K562 (cell line): Measurements from ENCODE around the gene SLC29A2. TPM values are rescaled to one million over a fixed set of nuclear protein-coding genes. Genes with fewer than 3 reads are reported as not detected.

Experiments used
- ATAC-seq: fragments of 200-7000 bp; cut with Tn5 transposase; 3 replicates; pipeline ENCODE4 v1.9.1; 2020; ENCODE audit warnings: moderate library complexity
- BruUV-seq: library from RNA; stranded (reverse); fragments of 400-500 nt; replicated peaks from 2 replicates; lab custom pipeline; 2021; lab: Mats Ljungman, UMichigan
- CTCF ChIA-PET: fragments of 300-600 bp; formaldehyde crosslinking; extraction: SDS; loops from one replicate; lab custom pipeline; 2021; ENCODE audit warnings: low intra/inter-chr PET ratio; lab: Yijun Ruan, JAX
- POLR2A ChIA-PET: fragments of 300-600, 350-650 bp; sonication (Branson Sonifier 250); formaldehyde crosslinking; extraction: SDS; loops from one replicate; lab custom pipeline; 2021; ENCODE audit warnings: antibody characterized with exemption, inconsistent platforms; lab: Yijun Ruan, JAX
- DNase-seq, 4 experiments: peaks; one replicate each; pipeline versions ENCODE4 v3.0.0 to v3.0.0-alpha.2; 2011 to 2018; ENCODE audit warnings: low spot score in 3 of 4, mixed read lengths in 3 of 4; ENCODE audit errors: extremely low read depth in 1 of 4
- FAIRE-seq: peaks from 2 replicates; lab custom pipeline; 2011; peaks lifted over from hg19 to GRCh38; lab: Jason Lieb, UNC
- H2AFZ ChIP-seq: 2 replicates; pipeline ENCODE4 v1.6.0; 2011; ENCODE audit warnings: low read depth, low read length, control low read depth, inconsistent platforms
- H3K27ac ChIP-seq: fragments of 200-600 bp; 3 replicates; pipeline ENCODE4 v1.8.0; 2011; ENCODE audit warnings: low read depth, mild to moderate bottlenecking, control low read depth, inconsistent platforms, low read length, moderate library complexity, mixed read lengths; ENCODE audit errors: extremely low read depth
- H3K27me3 ChIP-seq, 2 experiments: fragments of 300-600 bp in 1 of 2; 2 replicates in 1 of 2; 3 replicates in 1 of 2; pipeline versions ENCODE4 v1.6.0 to v1.8.0; 2011; ENCODE audit warnings: inconsistent platforms in 2 of 2, low read length in 2 of 2, mild to moderate bottlenecking in 1 of 2, mixed read lengths in 1 of 2, moderate library complexity in 1 of 2; ENCODE audit not compliant: control insufficient read depth in 2 of 2, insufficient read depth in 2 of 2
- H3K36me3 ChIP-seq: fragments of 300-600 bp; 3 replicates; pipeline ENCODE4 v1.8.0; 2011; ENCODE audit warnings: mild to moderate bottlenecking, low read length, inconsistent platforms; ENCODE audit not compliant: control insufficient read depth, insufficient read depth
- H3K4me1 ChIP-seq, 2 experiments: fragments of 200-600 bp in 1 of 2; replicated peaks in 1 of 2; 2 replicates in 1 of 2; 3 replicates in 1 of 2; pipeline versions ENCODE4 v1.5.1 to v1.8.0; 2011; ENCODE audit warnings: inconsistent platforms in 2 of 2, low read length in 2 of 2, mild to moderate bottlenecking in 1 of 2, mixed read lengths in 1 of 2, moderate library complexity in 1 of 2; ENCODE audit not compliant: control insufficient read depth in 2 of 2, insufficient read depth in 2 of 2
- H3K4me2 ChIP-seq: 2 replicates; pipeline ENCODE4 v1.6.1; 2011; ENCODE audit warnings: low read length, control low read depth, inconsistent platforms, mixed read lengths; ENCODE audit not compliant: insufficient read depth
- H3K4me3 ChIP-seq: fragments of 200-600 bp; sonication (generic), shearing (Covaris generic); 2 replicates; pipeline ENCODE4 v1.5.1; 2016; ENCODE audit warnings: control low read depth, inconsistent platforms
- H3K79me2 ChIP-seq: fragments of 200-600 bp; 3 replicates; pipeline ENCODE4 v1.8.0; 2011; ENCODE audit warnings: low read length, inconsistent platforms; ENCODE audit not compliant: control insufficient read depth, insufficient read depth
- H3K9ac ChIP-seq, 2 experiments: 2 replicates each; pipeline versions ENCODE4 v1.6.0 to v1.6.1; 2011; ENCODE audit warnings: low read depth in 2 of 2, low read length in 2 of 2, control low read depth in 1 of 2, inconsistent platforms in 1 of 2, mild to moderate bottlenecking in 1 of 2, mixed read lengths in 1 of 2; ENCODE audit not compliant: insufficient read depth in 1 of 2
- H3K9me1 ChIP-seq: one replicate; pipeline ENCODE4 v1.6.0; 2011; ENCODE audit warnings: inconsistent platforms, mild to moderate bottlenecking, low read length, moderate library complexity; ENCODE audit not compliant: control insufficient read depth, insufficient read depth
- H3K9me3 ChIP-seq: replicated peaks from 2 replicates; pipeline ENCODE4 v1.5.1; 2011; ENCODE audit warnings: low read depth, low read length, inconsistent platforms; ENCODE audit not compliant: control insufficient read depth, insufficient read depth
- H4K20me1 ChIP-seq: replicated peaks from 2 replicates; pipeline ENCODE4 v1.6.1; 2011; ENCODE audit warnings: low read length, inconsistent platforms, mixed read lengths; ENCODE audit not compliant: control insufficient read depth, insufficient read depth
- ETS2 ChIP-seq: IDR thresholded peaks from 2 replicates; pipeline ENCODE4 v1.6.1; 2016; ENCODE audit warnings: borderline replicate concordance, missing genetic modification characterization, mild to moderate bottlenecking, moderate library complexity, missing compliant biosample characterization; ENCODE audit not compliant: poor library complexity, severe bottlenecking
- PHF8 ChIP-seq: fragments of 200-600 bp; sonication (generic); IDR thresholded peaks from 2 replicates; pipeline ENCODE4 v1.6.1; 2012; ENCODE audit warnings: mixed run types, mild to moderate bottlenecking, inconsistent platforms, low read length, moderate library complexity, borderline replicate concordance
- PTBP1 ChIP-seq: fragments of 200-400 bp; formaldehyde crosslinking; IDR thresholded peaks from 2 replicates; pipeline ENCODE4 v1.6.1; 2017; ENCODE audit warnings: low read depth, low read length
- RUNX1 ChIP-seq: sonication (generic); IDR thresholded peaks from 2 replicates; pipeline ENCODE4 v1.6.1; 2016; ENCODE audit warnings: antibody characterized with exemption, low read depth
- SIRT6 ChIP-seq: IDR thresholded peaks from one replicate; pipeline ENCODE4 v1.6.1; 2012; ENCODE audit warnings: low read depth, mild to moderate bottlenecking, control low read depth, inconsistent platforms, low read length, moderate library complexity
- STAT6 ChIP-seq: sonication (generic); formaldehyde crosslinking; IDR thresholded peaks from 2 replicates; pipeline ENCODE4 v1.8.1; 2023; ENCODE audit warnings: mild to moderate bottlenecking, missing genetic modification reagents
- TCFL5 ChIP-seq: fragments of 250-450 bp; sonication (Bioruptor Pico); conservative IDR thresholded peaks from 2 replicates; pipeline ENCODE4 v1.6.1; 2021; ENCODE audit warnings: mild to moderate bottlenecking, moderate library complexity, matching md5 sums
- ZNF134 ChIP-seq: fragments of 250-450 bp; sonication (Bioruptor Pico); conservative IDR thresholded peaks from 2 replicates; pipeline ENCODE4 v1.4.0; 2020
- ZNF561 ChIP-seq: fragments of 450-650 bp; formaldehyde crosslinking; conservative IDR thresholded peaks from 2 replicates; pipeline ENCODE4 v1.4.0; 2020; ENCODE audit warnings: mild to moderate bottlenecking, moderate library complexity
- ZNF830 ChIP-seq: fragments of 250-450 bp; sonication (Bioruptor Pico); IDR thresholded peaks from 2 replicates; pipeline ENCODE4 v1.5.0; 2021; ENCODE audit warnings: mild to moderate bottlenecking
- WGBS: fragments of 100-300 bp; shearing (Covaris generic); methylation state at CpG from one replicate; pipeline ENCODE4 v1.1.6; 2016; ENCODE audit warnings: low coverage, mixed read lengths; ENCODE audit not compliant: insufficient coverage; ENCODE audit errors: missing lambda C conversion rate; 5-methylcytosine and 5-hydroxymethylcytosine counted together
- in situ Hi-C: fragments of 300-500 bp; cut with MboI; formaldehyde crosslinking; loops from 4 replicates; pipeline ENCODE4 v1.15.0; 2018; ENCODE audit warnings: inconsistent platforms, mixed read lengths
- intact Hi-C: fragments of 100-400 bp; cut with micrococcal nuclease; formaldehyde crosslinking; loops from 2 replicates; pipeline ENCODE4 v1.14.2; 2022
- polyA plus RNA-seq, 8 experiments: library from polyadenylated mRNA; depleted of rRNA in 4 of 8; stranded (reverse) in 5 of 8; unstranded in 3 of 8; fragments of >200 nt; fragmentation: Nextera tagmentation in 2 of 8; fragmentation: Illumina TruSeq in 1 of 8; extraction: Ambion mirVana in 2 of 8; extraction: Trizol in 1 of 8; gene quantifications; 2 replicates each; pipeline versions ENCODE4 v1.2.1 to v1.2.3, GENCODE V29; 2011 to 2014; ENCODE audit warnings: inconsistent platforms in 1 of 8, missing spikeins in 1 of 8
- total RNA-seq, 7 experiments: library from RNA; depleted of rRNA in 6 of 7; stranded (reverse); fragments of >200 nt in 6 of 7; fragmentation: Illumina TruSeq in 2 of 7; extraction: Trizol in 2 of 7; gene quantifications; 2 replicates each; pipeline versions ENCODE4 v1.2.1 to v1.2.3, GENCODE V29; 2011 to 2021; ENCODE audit warnings: low replicate concordance in 1 of 7
- TF ChIP-seq, protein P1 (sequence below): fragments of 450-650 bp; formaldehyde crosslinking; IDR thresholded peaks from 2 replicates; pipeline ENCODE4 v1.4.0; 2022; ENCODE audit warnings: mild to moderate bottlenecking, moderate library complexity
- TF ChIP-seq, protein P2 (sequence below): sonication (generic); formaldehyde crosslinking; IDR thresholded peaks from 2 replicates; pipeline ENCODE4 v1.8.0; 2022; ENCODE audit warnings: mild to moderate bottlenecking, missing genetic modification reagents
- TF ChIP-seq, protein P3 (sequence below): fragments of 450-650 bp; formaldehyde crosslinking; IDR thresholded peaks from 2 replicates; pipeline ENCODE4 v1.4.0; 2020; ENCODE audit warnings: mild to moderate bottlenecking

Gene SLC29A2
- total and polyA plus RNA-seq, 9 of the 15 experiments (the other 6 are each of a cell fraction or from before 2014, with no cell fraction given) = 2.4 to 48.6 (median 14.2) TPM

GRCh38 chr11:66318600-66318970, 53.0 kb downstream of the SLC29A2 start:
- no peak overlapping the region for H2AFZ ChIP-seq
- no TSS peak for BruUV-seq
- POLR2A ChIA-PET = interaction anchor here (0.6 to 1.0 kb wide), 2 partner anchors 15 to 17 kb away, joined by 3 read pairs; no protein-coding TSS in a partner anchor
- TF ChIP-seq, protein P1, sequence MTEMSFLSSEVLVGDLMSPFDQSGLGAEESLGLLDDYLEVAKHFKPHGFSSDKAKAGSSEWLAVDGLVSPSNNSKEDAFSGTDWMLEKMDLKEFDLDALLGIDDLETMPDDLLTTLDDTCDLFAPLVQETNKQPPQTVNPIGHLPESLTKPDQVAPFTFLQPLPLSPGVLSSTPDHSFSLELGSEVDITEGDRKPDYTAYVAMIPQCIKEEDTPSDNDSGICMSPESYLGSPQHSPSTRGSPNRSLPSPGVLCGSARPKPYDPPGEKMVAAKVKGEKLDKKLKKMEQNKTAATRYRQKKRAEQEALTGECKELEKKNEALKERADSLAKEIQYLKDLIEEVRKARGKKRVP (CRISPR knock-in tag) = no peak
- TF ChIP-seq, protein P2, sequence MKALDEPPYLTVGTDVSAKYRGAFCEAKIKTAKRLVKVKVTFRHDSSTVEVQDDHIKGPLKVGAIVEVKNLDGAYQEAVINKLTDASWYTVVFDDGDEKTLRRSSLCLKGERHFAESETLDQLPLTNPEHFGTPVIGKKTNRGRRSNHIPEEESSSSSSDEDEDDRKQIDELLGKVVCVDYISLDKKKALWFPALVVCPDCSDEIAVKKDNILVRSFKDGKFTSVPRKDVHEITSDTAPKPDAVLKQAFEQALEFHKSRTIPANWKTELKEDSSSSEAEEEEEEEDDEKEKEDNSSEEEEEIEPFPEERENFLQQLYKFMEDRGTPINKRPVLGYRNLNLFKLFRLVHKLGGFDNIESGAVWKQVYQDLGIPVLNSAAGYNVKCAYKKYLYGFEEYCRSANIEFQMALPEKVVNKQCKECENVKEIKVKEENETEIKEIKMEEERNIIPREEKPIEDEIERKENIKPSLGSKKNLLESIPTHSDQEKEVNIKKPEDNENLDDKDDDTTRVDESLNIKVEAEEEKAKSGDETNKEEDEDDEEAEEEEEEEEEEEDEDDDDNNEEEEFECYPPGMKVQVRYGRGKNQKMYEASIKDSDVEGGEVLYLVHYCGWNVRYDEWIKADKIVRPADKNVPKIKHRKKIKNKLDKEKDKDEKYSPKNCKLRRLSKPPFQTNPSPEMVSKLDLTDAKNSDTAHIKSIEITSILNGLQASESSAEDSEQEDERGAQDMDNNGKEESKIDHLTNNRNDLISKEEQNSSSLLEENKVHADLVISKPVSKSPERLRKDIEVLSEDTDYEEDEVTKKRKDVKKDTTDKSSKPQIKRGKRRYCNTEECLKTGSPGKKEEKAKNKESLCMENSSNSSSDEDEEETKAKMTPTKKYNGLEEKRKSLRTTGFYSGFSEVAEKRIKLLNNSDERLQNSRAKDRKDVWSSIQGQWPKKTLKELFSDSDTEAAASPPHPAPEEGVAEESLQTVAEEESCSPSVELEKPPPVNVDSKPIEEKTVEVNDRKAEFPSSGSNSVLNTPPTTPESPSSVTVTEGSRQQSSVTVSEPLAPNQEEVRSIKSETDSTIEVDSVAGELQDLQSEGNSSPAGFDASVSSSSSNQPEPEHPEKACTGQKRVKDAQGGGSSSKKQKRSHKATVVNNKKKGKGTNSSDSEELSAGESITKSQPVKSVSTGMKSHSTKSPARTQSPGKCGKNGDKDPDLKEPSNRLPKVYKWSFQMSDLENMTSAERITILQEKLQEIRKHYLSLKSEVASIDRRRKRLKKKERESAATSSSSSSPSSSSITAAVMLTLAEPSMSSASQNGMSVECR (CRISPR knock-in tag) = no peak
- no peak for TF ChIP-seq RUNX1
- TF ChIP-seq ETS2 (tag) = no peak
- TF ChIP-seq ZNF561 = no peak
- TF ChIP-seq, protein P3, sequence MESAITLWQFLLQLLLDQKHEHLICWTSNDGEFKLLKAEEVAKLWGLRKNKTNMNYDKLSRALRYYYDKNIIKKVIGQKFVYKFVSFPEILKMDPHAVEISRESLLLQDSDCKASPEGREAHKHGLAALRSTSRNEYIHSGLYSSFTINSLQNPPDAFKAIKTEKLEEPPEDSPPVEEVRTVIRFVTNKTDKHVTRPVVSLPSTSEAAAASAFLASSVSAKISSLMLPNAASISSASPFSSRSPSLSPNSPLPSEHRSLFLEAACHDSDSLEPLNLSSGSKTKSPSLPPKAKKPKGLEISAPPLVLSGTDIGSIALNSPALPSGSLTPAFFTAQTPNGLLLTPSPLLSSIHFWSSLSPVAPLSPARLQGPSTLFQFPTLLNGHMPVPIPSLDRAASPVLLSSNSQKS (CRISPR knock-in tag) = no peak
- no peak for TF ChIP-seq SIRT6
- no peak for TF ChIP-seq PHF8
- TF ChIP-seq PTBP1 = no peak
- no peak for TF ChIP-seq ZNF830 (CRISPR knock-in tag)
- TF ChIP-seq STAT6 (CRISPR knock-in tag) = no peak
- TF ChIP-seq ZNF134 (CRISPR knock-in tag) = no peak
- TF ChIP-seq TCFL5 (CRISPR knock-in tag) = no peak

More at GRCh38 chr11:66318600-66318970, 53.0 kb downstream of the SLC29A2 start:
- Histone ChIP-seq H3K4me1 (peaks cover 0 to 52% of the 10 kb centered on the region in 2 experiments; a peak in 3 of 5 replicates), H3K9me3 (no peaks in the 10 kb centered on the region), H3K27ac (no peak overlapping the region), H3K4me3 (no peak overlapping the region), H3K9ac (no peak overlapping the region), H3K79me2 (no peaks in the 10 kb centered on the region), H3K27me3 (no peaks in the 10 kb centered on the region), H4K20me1 (no peaks in the 10 kb centered on the region), H3K4me2 (no peak overlapping the region), H3K9me1 (no peaks in the 10 kb centered on the region), H3K36me3 (no peaks in the 10 kb centered on the region)
- intact Hi-C loops (no loop called here), in situ Hi-C loops (no loop called here)
- CTCF ChIA-PET = no interaction called here
- DNase-seq (no peak), FAIRE-seq (no peak), ATAC-seq (no peak)
- WGBS = 19% methylated on average over 3 of the region's 3 CpGs
